GM12878 (cell line): ENCODE data around the gene SNX21. TPM values are rescaled to one million over a fixed set of nuclear protein-coding genes. Genes with fewer than 3 reads are reported as not detected.

Source experiments
- ATF7 ChIP-seq: fragments of 450-650 bp; IDR thresholded peaks from 2 replicates; pipeline ENCODE4 v1.6.1; 2016; ENCODE audit warnings: low read depth, mild to moderate bottlenecking
- BACH1 ChIP-seq: fragments of 450-650 bp; IDR thresholded peaks from 2 replicates; pipeline ENCODE4 v1.6.1; 2017; ENCODE audit warnings: mild to moderate bottlenecking, borderline replicate concordance
- ETV6 ChIP-seq, 2 experiments: fragments of 450-650 bp in 1 of 2; IDR thresholded peaks in 1 of 2; conservative IDR thresholded peaks in 1 of 2; 2 replicates each; pipeline ENCODE4 v1.6.1; 2014; ENCODE audit warnings: antibody characterized with exemption in 1 of 2, borderline replicate concordance in 1 of 2, low read depth in 1 of 2, mild to moderate bottlenecking in 1 of 2, moderate library complexity in 1 of 2
- HSF1 ChIP-seq: fragments of 150-350 bp; IDR thresholded peaks from 2 replicates; pipeline ENCODE4 v1.6.1; 2014; ENCODE audit warnings: mild to moderate bottlenecking, low read depth, low read length
- IRF4 ChIP-seq: IDR thresholded peaks from 2 replicates; pipeline ENCODE4 v1.6.1; 2011; ENCODE audit warnings: low read depth, low read length
- POLR2A ChIP-seq: IDR thresholded peaks from 2 replicates; pipeline ENCODE4 v1.6.1; 2011; ENCODE audit warnings: low read depth, mild to moderate bottlenecking, low read length
- RBBP5 ChIP-seq: fragments of 200-600 bp; sonication (generic); conservative IDR thresholded peaks from 2 replicates; pipeline ENCODE4 v1.6.1; 2016
- RUNX3 ChIP-seq: IDR thresholded peaks from 2 replicates; pipeline ENCODE4 v1.6.1; 2012; ENCODE audit warnings: low read length, inconsistent platforms
- SIX5 ChIP-seq: IDR thresholded peaks from 2 replicates; pipeline ENCODE4 v1.6.1; 2011; ENCODE audit warnings: mild to moderate bottlenecking, low read depth, low read length, moderate library complexity; ENCODE audit not compliant: severe bottlenecking
- SKIL ChIP-seq: fragments of 450-650 bp; IDR thresholded peaks from 2 replicates; pipeline ENCODE4 v1.6.1; 2017; ENCODE audit warnings: mild to moderate bottlenecking, low read depth, inconsistent platforms; ENCODE audit not compliant: poor library complexity, severe bottlenecking
- STAT1 ChIP-seq: fragments of 450-650 bp; conservative IDR thresholded peaks from 2 replicates; pipeline ENCODE4 v1.6.1; 2014; ENCODE audit warnings: antibody characterized with exemption, mild to moderate bottlenecking
- SUPT20H ChIP-seq: IDR thresholded peaks from 2 replicates; pipeline ENCODE4 v1.6.1; 2011; ENCODE audit warnings: low read depth, mild to moderate bottlenecking, low read length, moderate library complexity, borderline replicate concordance; ENCODE audit not compliant: control insufficient read depth
- SUZ12 ChIP-seq: fragments of 200-600 bp; sonication (generic); IDR thresholded peaks from one replicate; pipeline ENCODE4 v1.6.1; 2018; ENCODE audit warnings: antibody characterized with exemption, mild to moderate bottlenecking; ENCODE audit not compliant: unreplicated experiment
- TAF1 ChIP-seq: IDR thresholded peaks from 2 replicates; pipeline ENCODE4 v1.6.1; 2011; ENCODE audit warnings: mild to moderate bottlenecking, low read depth, low read length, borderline replicate concordance
- WRNIP1 ChIP-seq: IDR thresholded peaks from 2 replicates; pipeline ENCODE4 v1.6.1; 2011; ENCODE audit warnings: low read depth, low read length, improper control_type of control experiment, borderline replicate concordance
- ZBTB33 ChIP-seq: fragments of 450-650 bp; IDR thresholded peaks from 2 replicates; pipeline ENCODE4 v1.6.1; 2017; ENCODE audit warnings: mild to moderate bottlenecking
- ZNF384 ChIP-seq: IDR thresholded peaks from 2 replicates; pipeline ENCODE4 v1.6.1; 2012; ENCODE audit warnings: low read depth, mild to moderate bottlenecking, low read length, improper control_type of control experiment, borderline replicate concordance
- ZNF592 ChIP-seq: fragments of 450-650 bp; IDR thresholded peaks from 2 replicates; pipeline ENCODE4 v1.6.1; 2017; ENCODE audit warnings: mild to moderate bottlenecking, moderate library complexity
- polyA plus RNA-seq, 11 experiments: library from polyadenylated mRNA; depleted of rRNA in 4 of 11; unstranded in 6 of 11; stranded (reverse) in 5 of 11; fragments of >200 nt; fragmentation: Nextera tagmentation in 4 of 11; fragmentation: Illumina TruSeq in 1 of 11; extraction: Ambion mirVana in 4 of 11; extraction: Trizol in 1 of 11; gene quantifications; 1 replicate in 1 of 11; 2 replicates in 10 of 11; pipeline versions ENCODE4 v1.2.1 to v1.2.3, GENCODE V29; 2011 to 2016; ENCODE audit warnings: inconsistent platforms in 2 of 11, missing spikeins in 2 of 11, low read depth in 1 of 11
- total RNA-seq, 4 experiments: library from RNA; depleted of rRNA in 3 of 4; stranded (reverse); fragments of >200 nt in 3 of 4; fragmentation: Illumina TruSeq in 1 of 4; extraction: Trizol in 1 of 4; gene quantifications; 2 replicates each; pipeline versions ENCODE4 v1.2.1 to v1.2.3, GENCODE V29; 2013 to 2021

Gene SNX21
- total and polyA plus RNA-seq, 10 of the 15 experiments (the other 5 are each of a cell fraction or from before 2014, with no cell fraction given): 0.10 to 1.4 (median 0.57) TPM

- TF ChIP-seq SKIL (peak; percentile 98), BACH1 (peak; percentile 24; the same call in 1 of the 2 replicates), RUNX3 (peak; percentile 20), TAF1 (peak; percentile 97), SUPT20H (no peak), IRF4 (peak; percentile 17; the same call in 1 of the 2 replicates), HSF1 (no peak), RBBP5 (no peak), STAT1 (no peak), ZNF592 (no peak), POLR2A (peak; percentile 91), WRNIP1 (0 out of 2 replicates have a peak, but pooled peaks have one; percentile 36), SIX5 (no peak), ETV6 (conservative IDR thresholded peaks at IDR 0.05 in 1 of 2, IDR thresholded peaks at IDR 0.05 in 1 of 2; ENCODE audit: borderline replicate concordance in 1 of 2, low read depth in 1 of 2) (no peak), ZBTB33 (peak; percentile 38; the same call in 1 of the 2 replicates), ATF7 (peak; percentile 65), SUZ12 (no peak), ZNF384 (no peak)
Measured at GRCh38 chr20:45857114-45857881, 23.7 kb downstream of the SNX21 start, which contains the start of the genes ACOT8 and ZSWIM3 (continued).
